ENCODE results near the gene GRIA3. TPM values are rescaled to one million over a fixed set of nuclear protein-coding genes. Genes with fewer than 3 reads are reported as not detected.

Gene GRIA3
- total RNA-seq, 1 donor from 2014 or later = not detected

DNA sequence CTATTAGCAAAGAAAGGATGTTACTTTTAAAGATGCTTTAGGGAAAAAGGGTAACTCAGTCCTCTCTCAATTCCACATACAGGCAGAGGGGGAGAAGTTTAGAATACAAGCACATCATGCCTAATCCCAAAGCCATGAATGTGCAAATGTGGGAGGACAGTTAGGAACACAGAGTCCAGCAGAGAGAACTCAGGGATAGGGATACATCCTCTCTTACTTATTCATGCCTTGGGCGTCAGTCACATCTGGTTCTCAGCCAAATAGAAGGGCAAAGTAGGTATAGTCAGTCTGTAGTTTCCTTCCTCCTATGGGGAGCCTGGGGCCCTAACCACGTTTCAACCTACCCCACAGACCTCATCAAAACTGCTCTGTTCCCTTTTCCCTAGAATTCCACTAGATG, 87.8 kb downstream of the GRIA3 start:
- H3K36me3 Mint-ChIP-seq (ENCODE audit: low read depth) = no peaks in the 10 kb centered on the region
- intact Hi-C loops (cut with micrococcal nuclease) = no loop called here
- H3K27me3 Mint-ChIP-seq = no peaks in the 10 kb centered on the region
- H3K27ac Mint-ChIP-seq = no peak overlapping the region
- ChIA-PET POLR2A (no interaction called here), CTCF (no interaction called here)
- DNase-seq (no peak), ATAC-seq (ENCODE audit: low read depth) (no peak)
- no peak for TF ChIP-seq CTCF (IDR thresholded peaks at IDR 0.05)
- H3K9me3 Mint-ChIP-seq = no peaks in the 10 kb centered on the region
- H3K4me3 Mint-ChIP-seq = no peak overlapping the region
- H3K4me1 Mint-ChIP-seq = no peaks in the 10 kb centered on the region

GRCh38 chrX:123272630-123273029, 88.6 kb downstream of the GRIA3 start:
- ChIA-PET CTCF (no interaction called here), POLR2A (no interaction called here)
- Mint-ChIP-seq H3K4me3 (no peak overlapping the region), H3K27me3 (no peaks in the 10 kb centered on the region), H3K4me1 (no peaks in the 10 kb centered on the region), H3K9me3 (no peaks in the 10 kb centered on the region), H3K36me3 (ENCODE audit: low read depth) (no peaks in the 10 kb centered on the region), H3K27ac (no peak overlapping the region)
- no peak for TF ChIP-seq CTCF (IDR thresholded peaks at IDR 0.05)
- DNase-seq (no peak), ATAC-seq (ENCODE audit: low read depth) (no peak)
- intact Hi-C loops (cut with micrococcal nuclease) = no loop called here

GRCh38 chrX:123274796-123275195, 90.7 kb downstream of the GRIA3 start:
- no peaks in the 10 kb centered on the region for H3K4me1 Mint-ChIP-seq
- ATAC-seq (ENCODE audit: low read depth) = no peak
- intact Hi-C loops (cut with micrococcal nuclease) = no loop called here
- H3K36me3 Mint-ChIP-seq (ENCODE audit: low read depth) = no peaks in the 10 kb centered on the region
- H3K27ac Mint-ChIP-seq = no peak overlapping the region
- H3K9me3 Mint-ChIP-seq = no peaks in the 10 kb centered on the region
- no peaks in the 10 kb centered on the region for H3K27me3 Mint-ChIP-seq
- ChIA-PET CTCF (no interaction called here), POLR2A (no interaction called here)
- no peak overlapping the region for H3K4me3 Mint-ChIP-seq
- no peak for TF ChIP-seq CTCF (IDR thresholded peaks at IDR 0.05)
- DNase-seq = no peak

DNA sequence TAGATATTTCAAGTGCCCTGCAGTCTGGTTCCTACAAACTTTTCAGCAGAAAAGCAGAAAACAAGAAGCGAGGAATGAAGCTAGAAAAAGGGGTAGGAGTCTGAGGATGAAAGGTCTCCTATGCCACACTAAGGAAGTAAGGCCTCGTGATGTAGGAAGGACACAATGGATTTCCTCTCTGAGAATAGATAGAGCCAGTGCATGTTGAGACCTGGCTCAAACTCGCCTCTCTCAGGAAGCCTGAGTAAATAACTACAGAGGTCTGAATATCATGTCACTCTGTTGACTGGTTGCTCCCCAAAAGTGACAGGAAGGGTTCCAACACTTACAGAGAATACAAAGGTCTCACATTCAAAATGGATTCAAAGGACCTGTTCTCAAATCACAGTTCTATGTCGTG, 93.3 kb downstream of the GRIA3 start:
- no peak for TF ChIP-seq CTCF (IDR thresholded peaks at IDR 0.05)
- ChIA-PET CTCF (no interaction called here), POLR2A (no interaction called here)
- Mint-ChIP-seq H3K4me3 (no peak overlapping the region), H3K27ac (no peak overlapping the region), H3K27me3 (no peaks in the 10 kb centered on the region), H3K4me1 (no peaks in the 10 kb centered on the region), H3K36me3 (ENCODE audit: low read depth) (no peaks in the 10 kb centered on the region), H3K9me3 (no peaks in the 10 kb centered on the region)
- ATAC-seq (ENCODE audit: low read depth) (no peak), DNase-seq (no peak)
- intact Hi-C loops (cut with micrococcal nuclease) = no loop called here

GRCh38 chrX:123277821-123278220, 93.7 kb downstream of the GRIA3 start:
- Mint-ChIP-seq H3K36me3 (ENCODE audit: low read depth) (no peaks in the 10 kb centered on the region), H3K4me3 (no peak overlapping the region), H3K9me3 (no peaks in the 10 kb centered on the region), H3K4me1 (no peaks in the 10 kb centered on the region), H3K27ac (no peak overlapping the region), H3K27me3 (no peaks in the 10 kb centered on the region)
- POLR2A ChIA-PET = no interaction called here
- CTCF ChIA-PET = no interaction called here
- TF ChIP-seq CTCF (IDR thresholded peaks at IDR 0.05) = no peak
- DNase-seq (no peak), ATAC-seq (ENCODE audit: low read depth) (no peak)
- intact Hi-C loops (cut with micrococcal nuclease) = no loop called here
